HepG2 (cell line): ENCODE results near the gene TOP2A. TPM values are rescaled to one million over a fixed set of nuclear protein-coding genes. Genes with fewer than 3 reads are reported as not detected.
A peak's percentile ranks its signal among the peaks of the same experiment; 100 is the strongest.

Experiments used
- ATAD3A ChIP-seq: sonication (generic); formaldehyde crosslinking; IDR thresholded peaks from 2 replicates; pipeline ENCODE4 v1.4.0; 2020; ENCODE audit warnings: missing genetic modification reagents
- CAMTA2 ChIP-seq: sonication (generic); formaldehyde crosslinking; IDR thresholded peaks from 2 replicates; pipeline ENCODE4 v1.4.0; 2020; ENCODE audit warnings: mild to moderate bottlenecking, missing genetic modification reagents, borderline replicate concordance
- CSRNP2 ChIP-seq: sonication (generic); formaldehyde crosslinking; conservative IDR thresholded peaks from 2 replicates; pipeline ENCODE4 v1.8.0; 2022; ENCODE audit warnings: low read depth, missing genetic modification reagents
- FOXP4 ChIP-seq: sonication (generic); formaldehyde crosslinking; IDR thresholded peaks from 2 replicates; pipeline ENCODE4 v1.4.0; 2020; ENCODE audit warnings: missing genetic modification reagents
- MTERF4 ChIP-seq: sonication (generic); formaldehyde crosslinking; IDR thresholded peaks from 2 replicates; pipeline ENCODE4 v1.8.0; 2023; ENCODE audit warnings: mild to moderate bottlenecking, missing genetic modification reagents
- MXD1 ChIP-seq: sonication (generic); formaldehyde crosslinking; IDR thresholded peaks from 2 replicates; pipeline ENCODE4 v1.4.0; 2020; ENCODE audit warnings: mild to moderate bottlenecking, missing genetic modification reagents
- NPAS2 ChIP-seq: sonication (generic); formaldehyde crosslinking; IDR thresholded peaks from 2 replicates; pipeline ENCODE4 v1.8.0; 2022; ENCODE audit warnings: mild to moderate bottlenecking, missing genetic modification reagents, borderline replicate concordance
- NR1H2 ChIP-seq: sonication (generic); formaldehyde crosslinking; IDR thresholded peaks from 2 replicates; pipeline ENCODE4 v1.8.1; 2022; ENCODE audit warnings: low read depth, missing genetic modification reagents, borderline replicate concordance
- RFXAP ChIP-seq: sonication (generic); formaldehyde crosslinking; IDR thresholded peaks from 2 replicates; pipeline ENCODE4 v1.4.0; 2020; ENCODE audit warnings: missing genetic modification reagents, borderline replicate concordance
- TFDP2 ChIP-seq: sonication (generic); formaldehyde crosslinking; IDR thresholded peaks from 2 replicates; pipeline ENCODE4 v1.4.0; 2020; ENCODE audit warnings: missing genetic modification reagents
- ZNF30 ChIP-seq: sonication (generic); formaldehyde crosslinking; IDR thresholded peaks from 2 replicates; pipeline ENCODE4 v1.5.0; 2020; ENCODE audit warnings: mild to moderate bottlenecking, missing genetic modification reagents
- ZNF354B ChIP-seq: sonication (generic); formaldehyde crosslinking; IDR thresholded peaks from 2 replicates; pipeline ENCODE4 v1.8.0; 2022; ENCODE audit warnings: mild to moderate bottlenecking, missing genetic modification reagents
- ZNF414 ChIP-seq: sonication (generic); formaldehyde crosslinking; IDR thresholded peaks from 2 replicates; pipeline ENCODE4 v1.5.0; 2020; ENCODE audit warnings: missing genetic modification reagents
- ZNF639 ChIP-seq: conservative IDR thresholded peaks from 2 replicates; pipeline ENCODE4 v1.6.1; 2018; ENCODE audit warnings: missing genetic modification reagents
- ZNF670 ChIP-seq: sonication (generic); formaldehyde crosslinking; IDR thresholded peaks from 2 replicates; pipeline ENCODE4 v1.8.0; 2022; ENCODE audit warnings: mild to moderate bottlenecking, missing genetic modification reagents, borderline replicate concordance
- ZSCAN29 ChIP-seq: sonication (generic); formaldehyde crosslinking; conservative IDR thresholded peaks from 2 replicates; pipeline ENCODE4 v1.4.0; 2020; ENCODE audit warnings: mild to moderate bottlenecking, missing genetic modification reagents
- ZXDC ChIP-seq: sonication (generic); formaldehyde crosslinking; IDR thresholded peaks from 2 replicates; pipeline ENCODE4 v1.5.0; 2020; ENCODE audit warnings: mild to moderate bottlenecking, missing genetic modification reagents
- polyA plus RNA-seq, 8 experiments: library from polyadenylated mRNA; depleted of rRNA in 3 of 8; stranded (reverse) in 7 of 8; unstranded in 1 of 8; fragments of >200 nt; fragmentation: Illumina TruSeq in 4 of 8; extraction: Trizol in 4 of 8; gene quantifications; 2 replicates each; pipeline versions ENCODE4 v1.2.1 to v1.2.3, GENCODE V29; 2011 to 2016; ENCODE audit warnings: low read depth in 4 of 8, missing spikeins in 1 of 8, mixed read lengths in 1 of 8; ENCODE audit not compliant: insufficient read depth in 1 of 8
- total RNA-seq, 5 experiments: library from RNA; depleted of rRNA; stranded (reverse); fragments of >200 nt; fragmentation: Illumina TruSeq; extraction: Trizol; gene quantifications; 2 replicates each; pipeline ENCODE4 v1.2.3, GENCODE V29; 2016; ENCODE audit warnings: low read depth in 1 of 5

TOP2A gene
- total and polyA plus RNA-seq, 2 of the 13 experiments (the other 11 are each of a cell fraction or from before 2014, with no cell fraction given), result 108 to 327 TPM

- TF ChIP-seq MXD1 (CRISPR knock-in tag) (no peak), ZNF354B (CRISPR knock-in tag) (no peak), TFDP2 (CRISPR knock-in tag) (no peak), CSRNP2 (CRISPR knock-in tag) (no peak), NPAS2 (CRISPR knock-in tag) (no peak), ZNF670 (no peak; the same call in 1 of the 2 replicates), FOXP4 (CRISPR knock-in tag) (peak; percentile 1; the same call in 1 of the 2 replicates), ZNF30 (CRISPR knock-in tag) (no peak), NR1H2 (CRISPR knock-in tag) (no peak), ZNF639 (CRISPR knock-in tag) (peak; percentile 36; the same call in 1 of the 2 replicates), ZSCAN29 (CRISPR knock-in tag) (no peak), ZNF414 (CRISPR knock-in tag) (no peak), RFXAP (CRISPR knock-in tag) (no peak), CAMTA2 (CRISPR knock-in tag) (no peak), ZXDC (CRISPR knock-in tag) (no peak), MTERF4 (no peak), ATAD3A (CRISPR knock-in tag) (no peak)
Measured at GRCh38 chr17:40345994-40346764, 71.5 kb downstream of the TOP2A start (continued).
